AG08395 (cell line): ENCODE measurements around the gene CYP3A4.
"Not testable (repeated sequence)": the region's sequence is repeated elsewhere in the genome, so short reads cannot be mapped to it uniquely, and the experiment has no call there.

ENCODE experiments used
- DNase-seq: peaks from one replicate; pipeline ENCODE4 v3.0.0; 2012; ENCODE audit warnings: mixed read lengths, low spot score

CYP3A4 gene

DNA sequence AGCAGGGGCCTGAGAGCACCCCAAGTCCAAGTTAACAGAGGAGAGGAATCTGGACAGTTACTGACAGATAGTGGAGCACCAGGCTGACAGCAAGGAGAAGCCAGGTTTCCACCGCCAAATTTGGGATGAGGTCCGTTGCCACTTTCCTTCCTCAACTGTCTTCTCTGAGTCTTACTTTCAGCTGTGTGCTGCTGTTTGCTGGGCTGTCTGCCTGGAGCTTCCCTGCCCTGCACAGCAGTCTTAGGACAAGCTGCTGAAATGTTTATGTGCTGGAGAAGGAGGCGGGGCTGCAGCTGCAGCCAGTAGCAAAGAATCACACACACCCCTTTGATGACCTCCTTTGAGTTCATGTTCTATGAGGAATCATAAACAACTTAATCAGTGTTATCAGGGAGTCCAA lies 31.6 kb downstream of the CYP3A4 start:
- DNase-seq, result no peak

DNA sequence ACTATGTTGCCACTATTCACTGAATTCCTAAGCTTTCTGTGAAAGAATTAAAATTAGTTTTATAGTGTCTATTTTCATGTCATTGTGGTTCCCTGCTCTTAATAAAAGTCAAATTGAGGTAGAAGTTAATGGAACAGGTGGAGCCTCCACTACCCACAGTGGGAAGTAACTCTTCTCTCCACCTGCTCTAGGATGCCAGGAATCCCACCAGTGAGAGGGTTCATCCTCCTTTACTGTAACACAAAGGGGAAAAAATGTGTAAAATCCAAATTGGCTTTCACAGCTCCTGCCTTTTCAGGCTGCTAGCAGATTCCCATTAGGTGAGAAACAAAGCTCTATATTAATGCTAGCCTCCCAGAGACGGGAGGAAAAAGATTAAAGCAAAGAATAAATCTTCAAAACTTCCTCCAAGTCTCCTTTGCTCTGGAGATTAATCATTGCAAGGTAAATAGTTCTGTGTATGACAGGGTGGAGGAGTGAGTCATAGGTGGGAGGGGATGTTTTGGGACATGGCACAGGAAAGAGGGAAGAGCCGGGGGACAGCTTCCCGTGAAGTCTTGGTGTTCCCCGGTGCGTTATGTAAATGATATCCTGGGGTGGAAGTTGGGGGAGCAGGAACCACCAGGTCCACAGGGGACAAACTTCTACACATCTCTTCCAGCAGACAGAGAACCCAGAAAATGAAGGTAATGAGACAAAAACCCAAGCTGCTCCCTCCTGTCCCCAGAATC lies 32.5 kb downstream of the CYP3A4 start:
- not testable (repeated sequence) for DNase-seq

- DNase-seq, result no peak
Measured at GRCh38 chr7:99748846-99749579, 35.0 kb downstream of the CYP3A4 start.

DNA sequence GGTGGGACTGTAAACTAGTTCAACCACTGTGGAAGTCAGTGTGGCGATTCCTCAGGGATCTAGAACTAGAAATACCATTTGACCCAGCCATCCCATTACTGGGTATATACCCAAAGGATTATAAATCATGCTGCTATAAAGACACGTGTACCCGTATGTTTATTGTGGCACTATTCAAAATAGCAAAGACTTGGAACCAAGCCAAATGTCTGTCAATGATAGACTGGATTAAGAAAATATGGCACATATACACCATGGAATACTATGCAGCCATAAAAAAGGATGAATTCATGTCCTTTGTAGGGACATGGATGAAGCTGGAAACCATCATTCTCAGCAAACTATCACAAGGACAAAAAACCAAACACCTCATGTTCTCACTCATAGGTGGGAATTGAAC lies 37.1 kb downstream of the CYP3A4 start:
- DNase-seq, result not testable (repeated sequence)

DNA sequence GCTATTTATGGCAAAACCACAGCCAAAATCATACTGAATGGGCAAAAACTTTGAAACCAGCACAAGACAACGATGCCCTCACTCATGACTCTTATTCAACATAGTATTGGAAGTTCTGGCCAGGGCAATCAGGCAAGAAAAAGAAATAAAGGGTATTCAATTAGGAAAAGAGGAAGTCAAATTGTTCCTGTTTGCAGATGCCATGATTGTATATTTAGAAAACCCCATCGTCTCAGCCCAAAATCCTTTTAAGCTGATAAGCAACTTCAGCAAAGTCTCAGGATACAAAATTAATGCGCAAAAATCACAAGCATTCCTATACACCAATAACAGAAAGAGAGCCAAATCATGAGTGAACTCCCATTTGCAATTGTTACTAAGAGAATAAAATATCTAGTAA lies 38.6 kb downstream of the CYP3A4 start:
- not testable (repeated sequence) for DNase-seq

GRCh38 chr7:99742737-99743394 lies 41.1 kb downstream of the CYP3A4 start:
- no peak for DNase-seq

DNA sequence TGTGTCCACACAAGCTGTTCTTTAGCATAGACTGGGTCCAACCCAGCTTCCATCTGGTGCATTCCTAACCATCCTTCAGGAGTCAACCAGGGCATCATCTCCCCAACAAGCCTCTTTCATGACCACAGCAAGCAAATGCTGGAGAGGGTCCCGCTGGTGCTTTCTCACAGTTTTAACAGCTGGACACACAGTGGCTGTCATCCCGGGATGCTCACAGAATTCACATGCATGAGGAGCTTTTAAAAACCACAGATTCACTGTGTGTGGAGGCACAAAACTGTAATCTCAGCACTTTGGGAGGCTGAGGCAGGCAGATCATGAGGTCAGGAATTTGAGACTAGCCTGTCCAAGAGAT lies 42.6 kb downstream of the CYP3A4 start:
- DNase-seq, result no peak

- DNase-seq, result peak; percentile 37
Measured at GRCh38 chr7:99740573-99741440, 43.2 kb downstream of the CYP3A4 start.

DNA sequence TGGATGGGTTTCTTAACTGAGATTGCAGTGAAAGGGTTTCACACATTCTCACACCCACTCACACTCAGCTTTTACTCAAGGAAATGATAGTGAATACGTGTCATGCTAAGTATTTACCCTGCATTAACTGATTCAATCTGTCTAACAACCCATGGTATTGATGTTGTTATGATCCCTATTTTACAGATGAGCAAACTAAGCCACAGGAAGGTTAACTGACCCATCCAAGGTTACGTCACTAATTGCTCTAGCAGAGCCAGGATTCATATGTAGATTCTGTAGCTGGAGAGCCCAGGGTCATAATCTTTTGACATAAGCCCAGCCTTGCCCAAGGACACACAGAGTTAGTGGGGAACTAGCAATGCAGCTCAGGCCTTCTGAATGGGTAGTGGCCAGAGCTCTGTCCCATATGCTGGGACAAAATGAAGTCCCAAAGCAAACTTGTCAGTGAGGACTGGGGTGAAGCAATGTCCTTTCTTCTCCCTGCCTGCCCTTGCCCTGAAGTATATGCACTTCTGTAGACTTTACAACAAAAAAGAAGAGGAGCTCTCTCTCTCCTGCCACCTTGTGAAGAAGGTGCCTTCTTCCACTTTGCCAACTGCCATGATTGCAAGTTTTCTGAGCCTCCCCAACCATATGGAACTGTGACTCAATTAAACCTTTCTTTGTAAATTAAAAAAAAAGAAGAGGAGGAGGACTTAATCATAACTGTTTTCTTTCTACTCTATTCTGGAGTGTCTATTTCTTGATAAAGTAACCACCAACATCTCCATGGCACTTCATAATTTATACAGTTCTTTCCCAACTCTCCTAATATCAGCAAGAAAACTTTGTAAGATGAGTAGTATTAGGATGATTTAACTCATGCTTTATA lies 44.0 kb downstream of the CYP3A4 start:
- no peak for DNase-seq

GRCh38 chr7:99737726-99738125 lies 46.3 kb downstream of the CYP3A4 start:
- DNase-seq, result no peak

DNA sequence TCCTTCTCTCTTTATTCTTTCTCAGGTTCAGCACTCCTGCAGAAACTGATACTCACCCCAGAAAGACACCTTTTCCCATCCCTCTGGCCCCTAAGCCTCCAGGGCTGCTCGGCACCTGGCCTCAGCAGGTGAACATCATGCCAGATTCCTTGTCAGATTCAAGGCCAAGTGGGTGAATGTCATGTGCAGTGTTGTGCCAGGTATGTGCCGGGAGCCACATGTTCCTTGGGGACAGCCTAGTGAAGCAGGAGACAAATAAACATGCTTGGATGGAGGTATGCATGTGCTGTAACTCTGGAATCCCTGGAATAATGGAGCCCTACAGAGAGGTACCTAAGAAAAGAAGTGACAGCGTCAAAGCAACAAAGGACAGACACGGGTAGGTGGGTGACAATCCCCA lies 47.3 kb downstream of the CYP3A4 start:
- not testable (repeated sequence) for DNase-seq

DNA sequence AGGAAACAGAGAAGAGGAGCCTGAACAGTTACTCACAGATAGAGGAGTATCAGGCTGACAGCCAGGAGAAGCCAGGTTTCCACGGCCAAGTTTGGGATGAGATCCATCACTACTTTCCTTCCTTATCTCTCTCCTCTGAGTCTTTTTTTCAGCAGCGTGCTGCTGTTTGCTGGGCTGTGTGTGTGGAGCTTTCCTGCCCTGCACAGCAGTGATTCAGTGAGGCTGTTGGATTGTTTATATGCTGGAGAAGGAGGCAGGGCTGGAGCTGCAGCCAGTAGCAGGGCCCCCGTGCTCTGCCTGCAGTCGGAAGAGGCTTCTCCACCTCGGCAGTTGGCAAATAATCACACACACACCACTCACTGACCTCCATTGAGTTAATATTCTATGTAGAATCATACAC lies 49.0 kb downstream of the CYP3A4 start, which contains the start of gene CYP3A7:
TSS of gene CYP3A7 (minus strand) at position 210 of the 400 bp plus-strand sequence. CDS start at position 107, 103 bp downstream.
- DNase-seq, result no peak

- no peak for DNase-seq
Measured at GRCh38 chr7:99733448-99733847, 50.5 kb downstream of the CYP3A4 start.

GRCh38 chr7:99733003-99733402 lies 51.0 kb downstream of the CYP3A4 start:
- DNase-seq, result no peak

DNA sequence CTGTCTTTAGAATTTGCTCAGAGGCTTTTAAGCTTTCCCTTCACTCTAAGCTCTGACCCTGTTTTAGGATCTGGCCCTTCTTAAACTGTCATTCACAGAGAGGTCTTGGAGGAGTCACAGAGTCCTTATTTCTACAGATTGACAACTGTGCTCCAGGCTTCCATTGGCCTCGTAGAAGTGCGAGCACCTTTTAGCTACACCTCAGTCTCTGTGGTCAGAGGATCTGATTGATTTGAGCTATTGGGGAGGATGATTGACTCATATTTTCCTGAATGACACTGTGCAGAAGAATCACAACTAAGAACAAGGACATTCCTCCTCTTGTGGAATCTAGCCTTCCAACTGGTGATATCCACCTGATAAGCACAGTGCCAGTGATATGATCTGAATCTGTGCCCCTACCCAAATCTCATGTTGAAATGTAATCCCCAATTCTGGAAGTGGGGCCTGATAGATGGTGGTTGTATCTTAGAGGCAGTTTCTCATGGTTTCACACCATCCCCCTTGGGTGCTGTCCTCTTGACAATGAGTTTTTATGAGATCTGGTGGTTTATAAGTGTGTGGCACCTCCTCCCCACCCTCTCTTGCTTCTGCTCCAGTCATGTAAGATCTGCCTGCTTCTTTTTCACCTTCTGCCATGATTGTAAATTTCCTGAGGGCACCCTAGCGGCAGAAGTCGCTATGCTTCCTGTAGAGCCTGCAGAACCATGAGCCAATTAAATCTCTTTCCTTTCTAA lies 52.2 kb downstream of the CYP3A4 start:
- DNase-seq, result no peak

DNA sequence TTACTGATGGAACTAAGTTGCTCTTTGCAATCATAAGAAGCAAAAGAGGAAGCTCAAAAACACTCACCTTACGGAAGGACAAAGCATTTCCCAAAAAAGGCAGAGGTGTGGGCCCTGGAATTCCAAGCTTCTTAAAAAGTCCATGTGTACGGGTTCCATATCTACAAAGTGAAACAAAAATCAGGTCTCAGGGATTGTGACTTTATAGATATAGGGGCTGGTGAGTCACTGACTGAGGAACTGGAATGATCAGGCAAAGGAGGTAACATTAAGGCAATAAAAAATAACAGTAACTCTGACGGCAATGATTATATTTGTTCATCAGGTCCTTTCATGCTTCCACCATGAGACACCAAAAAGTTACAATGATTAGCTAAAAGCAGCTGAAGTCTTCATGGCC lies 53.0 kb downstream of the CYP3A4 start:
- no peak for DNase-seq

DNA sequence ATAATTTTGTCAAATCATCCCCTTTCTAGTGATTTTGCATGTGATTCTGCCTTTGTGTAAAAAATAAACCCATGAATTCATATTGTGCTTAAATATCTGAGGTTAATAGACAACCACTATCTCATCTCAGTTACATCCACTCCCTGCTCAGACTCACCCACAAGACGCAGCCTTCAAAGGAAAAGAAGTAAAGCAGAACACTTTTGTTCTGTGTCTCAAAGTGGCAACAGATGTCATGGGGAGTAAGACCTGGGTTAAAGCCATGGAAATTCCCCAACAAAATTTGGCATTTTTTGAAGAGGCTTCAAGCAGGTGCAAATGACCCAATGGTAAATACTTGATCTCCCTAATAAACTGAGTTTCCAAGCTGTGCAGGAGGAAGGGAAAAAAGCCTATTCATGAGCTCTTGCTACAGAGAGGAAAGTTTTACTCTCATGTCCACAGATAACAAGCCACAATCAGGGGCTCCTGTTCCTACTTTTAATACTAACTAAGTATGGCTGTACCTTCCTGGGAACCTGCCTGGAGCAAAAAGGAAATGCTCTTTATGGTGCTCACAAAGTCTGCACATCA lies 53.7 kb downstream of the CYP3A4 start:
- DNase-seq, result no peak

- no peak for DNase-seq
Measured at GRCh38 chr7:99729486-99730237, 54.3 kb downstream of the CYP3A4 start.

GRCh38 chr7:99728615-99729014 lies 55.4 kb downstream of the CYP3A4 start:
- no peak for DNase-seq
